ENCODE data around the gene CFAP52.

DNA sequence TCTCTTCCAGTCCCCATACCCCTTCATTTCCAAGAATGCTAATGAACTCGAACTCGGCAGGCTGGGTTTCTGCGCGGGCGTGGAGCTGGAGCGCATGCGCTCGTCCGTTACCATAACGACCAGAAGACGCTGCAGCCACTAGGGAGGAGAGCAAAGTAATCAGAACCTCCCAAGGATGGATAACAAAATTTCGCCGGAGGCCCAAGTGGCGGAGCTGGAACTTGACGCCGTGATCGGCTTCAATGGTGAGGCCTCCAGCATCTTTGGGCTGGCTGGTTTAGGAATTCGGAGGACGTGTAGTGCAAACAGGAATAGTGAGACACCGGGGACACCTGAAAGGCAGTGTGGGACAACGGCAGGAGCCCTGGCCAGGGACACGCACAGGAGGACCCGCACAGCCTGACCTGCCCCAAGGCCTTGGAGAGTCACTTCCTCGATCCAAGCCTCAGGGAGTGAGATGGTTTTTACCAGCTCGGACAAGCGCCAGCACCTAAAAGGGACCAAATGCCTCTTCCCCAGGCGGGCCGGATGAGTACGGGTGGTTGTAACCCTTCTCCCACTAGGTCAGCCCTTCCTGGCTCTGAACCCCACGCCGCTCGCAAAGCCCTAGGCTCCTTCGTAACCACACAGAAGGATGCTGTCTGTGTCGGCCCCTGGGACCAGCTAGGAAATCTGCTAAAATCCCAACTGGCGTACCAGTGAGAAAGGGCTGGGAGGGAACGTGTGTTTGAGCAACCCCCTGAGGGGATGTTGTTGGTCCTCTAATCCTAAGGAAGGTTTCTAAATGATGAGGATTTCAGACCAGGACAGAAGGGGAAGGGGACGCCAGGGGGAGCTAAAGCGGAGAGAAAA, at the start of gene CFAP52:
- TF ChIP-seq POLR2AphosphoS5 (IDR thresholded peaks at IDR 0.05; ENCODE audit: low read depth, low read length) (no peak), SIN3A (IDR thresholded peaks at IDR 0.05; ENCODE audit: borderline replicate concordance, insufficient read depth, low read length) (no peak)

Measured in PFSK-1 (cell line).